GM19328 (cell line): Measurements from ENCODE around the gene CWC22.
A peak's percentile ranks its signal among the peaks of the same experiment; 100 is the strongest.
"Not testable (repeated sequence)": the region's sequence is repeated elsewhere in the genome, so short reads cannot be mapped to it uniquely, and the experiment has no call there.

Experiments used
- ATAC-seq: cut with Tn5 transposase; IDR thresholded peaks from one replicate; pipeline ENCODE4 v1.9.1; 2021; ENCODE audit warnings: mild to moderate bottlenecking, moderate library complexity; ENCODE audit not compliant: unreplicated experiment

CWC22 gene

DNA sequence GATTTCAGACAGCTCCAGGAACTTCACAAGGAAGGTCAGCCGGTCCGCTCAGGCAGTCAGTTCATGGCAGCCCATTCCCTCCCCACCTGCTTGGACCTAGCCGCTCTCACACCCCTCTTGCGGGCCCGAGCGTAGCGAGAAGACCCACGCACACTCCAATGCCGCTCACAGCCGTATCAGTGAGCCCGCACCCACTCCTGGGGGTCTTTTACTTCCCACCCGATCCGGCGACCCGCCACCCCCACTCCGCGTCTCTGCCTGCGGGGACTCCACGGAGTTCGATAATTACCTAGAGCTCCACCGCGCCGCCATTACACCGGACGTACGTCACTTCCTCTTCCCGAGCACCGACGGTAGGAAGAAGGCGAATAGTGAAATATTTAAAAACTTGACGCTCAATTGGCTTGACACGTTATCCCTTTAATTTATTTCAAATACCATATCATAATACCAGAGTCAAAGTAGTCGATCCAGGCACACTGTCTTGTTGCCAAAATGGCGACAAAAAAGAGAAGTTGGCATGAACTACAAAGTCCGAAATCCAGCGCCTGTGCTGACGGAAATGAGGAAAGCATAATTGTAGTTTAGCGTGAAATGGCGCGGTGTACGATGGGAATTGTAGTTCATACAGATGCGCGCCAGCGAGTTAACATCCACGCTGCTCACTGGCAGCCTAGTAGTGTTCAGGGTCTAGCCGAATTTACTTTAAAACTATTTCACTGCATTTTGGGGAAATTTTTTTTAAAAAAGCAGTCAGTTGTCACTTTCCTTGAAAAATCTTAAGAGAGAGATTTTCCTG is at the start of gene CWC22:
Gene CWC22 (minus strand): TSS at position 517 of the 799 bp plus-strand sequence. CDS start 13,956 bp downstream, outside the sequence.
- peak; percentile 97 for ATAC-seq

DNA sequence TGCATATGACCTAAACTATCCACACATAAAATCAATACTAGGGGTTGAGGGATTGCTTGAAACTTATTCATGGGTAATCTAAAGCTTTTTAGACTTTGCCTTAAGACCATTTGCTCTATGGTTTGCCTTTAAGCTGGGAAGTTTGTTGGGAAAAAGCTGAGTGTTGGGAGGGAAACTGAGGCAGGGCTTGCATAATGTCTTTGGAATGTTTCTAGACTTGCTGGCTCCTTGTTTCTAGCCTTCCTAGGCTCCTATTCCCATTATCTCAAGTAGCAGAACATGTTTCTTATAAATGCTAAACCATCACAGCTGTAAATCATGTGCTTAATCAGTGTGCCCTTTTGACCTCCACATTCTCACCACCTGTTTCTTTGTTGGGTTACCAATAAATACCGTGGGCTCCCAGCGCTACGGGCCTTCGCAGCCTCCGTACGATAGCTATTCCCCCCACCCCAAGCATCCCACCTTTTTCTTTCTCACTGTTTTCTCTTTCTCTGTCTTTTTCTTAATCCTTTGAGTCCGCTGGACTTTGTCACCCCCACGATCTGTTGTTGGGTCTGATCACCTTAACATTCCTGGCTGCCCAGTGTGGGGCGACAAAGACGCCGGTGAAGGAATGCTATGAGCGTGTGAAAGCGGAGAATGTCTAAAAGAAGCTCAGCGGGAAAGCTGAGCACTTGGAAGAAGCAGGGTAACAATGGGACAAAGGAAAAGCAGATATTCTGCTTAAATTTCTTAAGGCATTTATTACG is 49.4 kb upstream of the CWC22 start:
- ATAC-seq: no peak

DNA sequence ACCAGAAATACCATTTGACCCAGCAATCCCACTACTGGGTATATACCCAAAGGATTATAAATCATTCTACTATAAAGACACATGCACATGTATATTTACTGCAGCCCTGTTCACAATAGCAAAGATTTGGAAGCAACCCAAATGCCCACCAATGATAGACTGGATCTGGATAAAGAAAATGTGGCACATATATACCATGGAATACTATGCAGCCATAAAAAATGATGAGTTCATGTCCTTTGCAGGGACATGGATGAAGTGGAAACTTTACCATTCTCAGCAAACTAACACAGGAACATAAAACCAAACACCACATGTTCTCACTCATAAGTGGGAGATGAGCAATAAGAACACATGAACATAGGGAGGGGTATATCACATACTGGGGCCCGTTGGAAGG is 47.5 kb upstream of the CWC22 start:
- not testable (repeated sequence) for ATAC-seq

DNA sequence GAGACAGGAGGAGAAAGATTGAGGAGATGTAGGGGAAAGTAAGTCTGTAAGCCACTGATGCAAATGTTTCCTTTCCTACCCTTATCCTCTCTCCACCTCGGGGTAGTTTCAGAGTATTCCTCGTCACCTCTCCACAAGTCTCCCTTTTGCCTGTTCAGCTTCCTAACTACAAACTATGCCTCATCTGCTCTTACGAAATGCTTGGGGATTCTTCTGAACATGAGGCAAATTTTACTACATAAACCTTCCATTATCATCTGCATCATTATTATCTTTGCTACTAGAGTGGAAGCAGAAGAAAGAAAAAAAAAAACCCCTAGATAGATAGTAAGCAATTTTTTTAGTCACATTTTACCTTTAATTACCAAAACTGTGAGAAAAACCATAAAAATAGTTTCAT is 43.1 kb upstream of the CWC22 start:
- no peak for ATAC-seq

DNA sequence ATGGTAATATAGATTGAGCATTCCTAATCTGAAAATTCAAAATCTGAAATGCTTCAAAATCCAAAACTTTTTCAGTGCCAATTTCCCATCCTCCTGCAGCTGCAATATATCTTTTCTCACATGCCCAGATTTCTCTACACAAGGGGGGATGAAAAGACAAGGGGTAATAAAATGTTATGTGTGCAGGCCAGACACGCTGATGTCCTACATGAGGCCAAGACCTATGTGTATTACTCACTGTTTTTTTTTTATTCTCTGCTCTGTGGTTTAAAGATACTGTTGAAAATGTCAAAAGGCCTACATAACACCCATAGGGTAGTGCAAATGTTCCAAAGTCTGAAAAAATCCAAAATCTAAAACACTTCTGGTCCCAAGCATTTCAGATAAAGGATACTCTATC is 41.2 kb upstream of the CWC22 start:
- ATAC-seq: no peak

DNA sequence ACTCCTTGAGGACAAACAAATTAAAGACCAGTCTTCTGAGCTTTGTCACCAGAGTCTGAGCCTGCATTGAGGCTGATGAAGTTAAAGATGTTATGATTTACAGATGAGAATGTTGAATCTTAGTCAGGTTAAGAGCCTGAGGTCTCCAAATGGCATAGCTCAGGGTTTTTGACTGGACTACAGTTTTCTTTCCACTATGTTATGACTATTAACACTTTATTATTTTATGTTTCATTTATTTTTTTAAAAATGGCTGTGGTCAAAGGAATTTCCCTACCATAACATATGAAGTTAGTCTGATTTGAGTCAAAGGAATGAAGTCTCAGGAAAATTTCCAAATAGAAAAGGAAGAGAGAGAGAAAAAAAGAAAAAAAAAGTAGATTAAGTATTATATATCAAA is 39.7 kb upstream of the CWC22 start:
- ATAC-seq: no peak

DNA sequence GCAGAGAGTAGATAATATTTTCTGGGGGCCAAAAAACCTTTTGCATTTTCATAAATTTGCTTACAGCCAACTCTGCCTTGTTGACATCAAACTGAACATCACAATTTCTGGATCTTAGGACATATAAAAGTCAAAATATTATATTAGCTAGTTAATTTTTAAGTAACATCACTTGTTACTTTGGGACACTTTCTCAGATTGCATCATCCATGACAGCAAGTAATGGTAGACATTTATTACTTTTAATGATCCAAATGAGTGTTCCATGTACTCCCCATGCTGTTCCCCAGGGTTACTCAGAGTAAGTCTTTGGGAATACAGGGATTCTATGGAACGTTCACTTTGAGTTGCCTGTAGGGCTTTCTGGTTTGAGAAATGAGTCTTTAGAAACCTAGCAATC is 39.1 kb upstream of the CWC22 start:
- ATAC-seq: no peak

DNA sequence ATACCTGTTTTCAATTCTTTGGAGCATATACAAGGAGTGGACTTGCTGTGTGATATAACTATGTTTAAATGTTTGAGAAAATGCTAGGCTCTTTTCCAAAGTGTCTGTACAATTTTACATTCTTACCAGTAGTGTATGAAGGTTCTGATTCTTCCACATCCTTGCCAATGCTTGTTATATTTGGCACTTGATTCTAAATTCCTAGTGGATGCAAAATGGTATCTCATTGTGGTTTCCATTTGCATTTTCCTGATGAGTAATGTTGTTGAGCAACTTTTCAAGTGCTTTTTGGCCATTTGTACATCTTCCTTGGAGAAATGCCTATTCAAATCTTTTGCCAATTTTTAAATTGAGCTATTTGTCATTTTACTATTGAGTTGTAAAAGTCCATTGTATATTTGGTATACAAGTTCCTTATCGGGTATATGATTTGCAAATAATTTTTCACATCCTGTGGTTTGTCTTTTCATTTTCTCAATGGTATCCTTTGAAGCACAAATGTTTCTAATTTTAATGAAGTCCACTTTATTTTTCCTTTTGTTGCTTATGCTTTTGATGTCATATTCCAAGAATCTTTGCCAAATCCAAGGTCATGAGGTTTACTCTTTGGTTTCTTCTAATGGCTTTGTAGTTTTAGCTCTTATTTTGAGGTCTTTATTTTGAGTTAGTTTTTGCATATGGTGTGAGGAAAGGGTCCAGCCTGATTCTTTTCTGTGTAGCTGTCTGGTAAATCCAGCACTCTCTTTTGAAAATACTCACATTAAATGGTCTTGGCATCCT is 33.2 kb upstream of the CWC22 start:
- ATAC-seq: no peak

DNA sequence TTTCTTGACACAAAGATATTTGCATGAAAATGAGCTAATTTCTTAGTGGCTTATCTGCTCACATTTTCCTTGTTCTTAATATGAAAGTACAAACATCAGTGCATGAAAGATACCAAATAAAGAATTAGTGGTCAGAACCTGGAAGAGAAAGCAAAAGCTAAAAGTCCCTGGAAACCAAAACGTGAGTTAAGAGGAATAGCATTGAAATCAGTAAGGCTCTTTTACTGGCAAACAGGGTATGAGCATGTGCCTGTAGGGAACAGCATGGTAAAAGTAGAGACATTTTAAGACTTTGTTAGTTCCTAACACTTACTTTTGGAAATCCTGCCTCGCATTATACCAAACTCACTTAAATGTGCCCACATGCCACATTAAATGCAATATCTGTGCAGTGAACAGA is 31.9 kb upstream of the CWC22 start:
- ATAC-seq: no peak

DNA sequence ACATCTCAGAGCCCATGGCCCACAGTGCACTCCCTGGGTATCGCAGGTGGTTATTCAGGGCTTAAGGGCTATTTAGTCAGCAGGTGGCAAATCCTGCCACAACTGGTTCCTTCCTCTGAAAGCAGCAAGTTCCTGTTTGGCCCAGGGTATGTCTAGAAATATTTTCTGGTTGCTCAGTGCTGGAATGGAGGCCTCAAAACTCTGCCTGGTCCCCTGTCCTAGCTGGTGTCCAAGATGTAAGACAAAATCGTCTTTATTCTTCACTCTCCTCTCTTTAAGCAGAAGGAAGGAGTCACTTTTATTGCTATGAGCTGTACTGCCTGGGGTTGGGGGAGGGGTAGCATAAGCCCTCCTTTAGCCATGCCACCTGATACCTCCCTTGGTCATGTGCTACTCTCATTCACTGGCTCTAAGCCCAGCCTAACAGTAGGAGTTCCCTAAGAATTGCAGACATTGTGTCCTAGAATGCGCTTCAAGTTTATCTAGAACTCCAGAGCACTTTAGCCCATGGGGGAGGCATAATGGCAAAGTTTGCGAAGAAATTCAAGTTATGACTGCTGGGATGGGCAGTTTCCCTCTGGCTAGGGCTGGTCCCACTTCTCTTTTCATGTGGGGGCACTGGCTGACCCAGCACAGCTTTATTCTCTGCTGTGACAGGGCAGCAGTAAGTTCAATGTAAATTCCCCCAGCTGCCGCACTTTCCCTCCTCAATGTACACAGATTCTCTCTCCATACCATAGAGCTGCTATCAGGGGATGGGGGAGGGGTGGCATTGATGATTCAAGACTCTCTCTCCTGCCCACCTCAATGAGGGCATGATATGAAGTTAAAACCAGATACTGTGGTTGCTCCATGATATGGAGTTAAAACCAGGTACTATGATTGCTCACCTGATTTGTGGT is 27.1 kb upstream of the CWC22 start:
- ATAC-seq: no peak

DNA sequence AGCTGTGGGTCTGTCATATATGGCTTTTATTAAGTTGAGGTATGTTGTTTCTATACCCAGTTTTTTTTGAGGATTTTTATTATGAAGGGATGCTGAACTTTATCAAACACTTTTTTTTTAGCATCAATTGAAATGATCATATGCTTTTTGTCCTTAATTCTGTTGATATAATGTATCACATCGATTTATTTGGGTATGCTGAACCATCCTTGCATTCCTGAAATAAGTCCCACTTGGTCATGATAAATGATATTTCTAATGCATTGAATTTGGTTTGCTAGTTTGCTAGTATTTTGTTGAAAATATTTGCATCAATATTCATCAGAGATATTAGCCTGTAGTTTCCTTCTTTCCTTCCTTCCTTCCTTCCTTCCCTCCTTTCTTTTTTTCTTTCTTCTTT is 22.5 kb upstream of the CWC22 start:
- ATAC-seq: no peak

DNA sequence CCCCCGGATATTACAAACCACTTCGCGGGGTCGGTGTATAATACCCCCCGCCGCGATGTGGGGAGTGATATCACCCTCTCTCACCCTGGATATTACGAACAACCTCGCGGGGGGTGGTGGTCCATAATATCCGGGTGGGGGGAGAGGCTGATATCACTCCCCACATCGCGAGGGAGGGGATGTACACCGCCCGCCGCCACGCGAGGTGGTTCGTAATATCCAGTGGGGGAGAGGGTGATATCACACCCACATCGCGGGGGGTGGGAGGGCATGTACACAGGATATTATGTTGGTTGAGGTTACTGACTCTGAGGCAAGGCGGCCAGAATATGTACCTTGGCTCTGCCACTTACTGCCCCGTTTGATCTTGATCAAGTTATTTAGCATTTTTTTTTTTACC is 14.8 kb upstream of the CWC22 start:
- no peak for ATAC-seq

DNA sequence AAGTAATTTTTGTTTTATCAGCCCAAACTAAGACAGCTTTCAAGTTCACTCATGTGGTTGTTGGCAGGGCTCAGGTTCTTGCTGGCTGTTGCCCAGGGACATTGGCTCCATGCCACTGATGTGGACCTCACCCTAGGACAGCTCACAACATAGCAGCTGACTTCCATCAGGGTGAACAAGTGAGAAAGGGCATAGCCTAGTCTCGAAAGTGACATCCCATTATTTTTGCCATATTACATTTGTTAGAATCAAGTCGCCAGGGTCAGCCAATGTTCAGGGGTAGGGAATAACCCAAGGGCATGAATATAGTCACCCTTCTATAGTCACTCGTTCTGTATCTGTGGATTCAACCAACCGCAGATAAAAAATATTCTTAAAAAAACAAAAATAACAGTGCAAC is 10.7 kb upstream of the CWC22 start:
- ATAC-seq: no peak

DNA sequence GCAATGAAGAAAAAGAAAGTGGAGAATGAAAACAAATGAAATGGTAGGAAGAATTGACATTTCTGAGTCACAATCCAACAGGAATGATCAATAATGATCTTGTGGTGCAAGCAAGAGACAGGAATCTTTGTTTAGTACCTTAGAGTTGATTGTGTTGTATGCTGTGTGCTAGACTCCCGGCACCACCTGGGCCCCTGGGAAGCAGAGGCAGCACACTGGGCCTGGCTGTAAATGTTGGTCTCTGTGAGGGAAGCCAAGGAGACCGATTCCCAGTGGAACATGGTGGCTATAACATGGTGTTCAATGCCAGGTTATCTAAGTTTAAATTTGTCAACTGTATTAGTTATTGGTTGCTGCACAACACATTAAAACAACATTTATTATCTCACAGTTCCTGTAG is 9.8 kb upstream of the CWC22 start:
- ATAC-seq: no peak

DNA sequence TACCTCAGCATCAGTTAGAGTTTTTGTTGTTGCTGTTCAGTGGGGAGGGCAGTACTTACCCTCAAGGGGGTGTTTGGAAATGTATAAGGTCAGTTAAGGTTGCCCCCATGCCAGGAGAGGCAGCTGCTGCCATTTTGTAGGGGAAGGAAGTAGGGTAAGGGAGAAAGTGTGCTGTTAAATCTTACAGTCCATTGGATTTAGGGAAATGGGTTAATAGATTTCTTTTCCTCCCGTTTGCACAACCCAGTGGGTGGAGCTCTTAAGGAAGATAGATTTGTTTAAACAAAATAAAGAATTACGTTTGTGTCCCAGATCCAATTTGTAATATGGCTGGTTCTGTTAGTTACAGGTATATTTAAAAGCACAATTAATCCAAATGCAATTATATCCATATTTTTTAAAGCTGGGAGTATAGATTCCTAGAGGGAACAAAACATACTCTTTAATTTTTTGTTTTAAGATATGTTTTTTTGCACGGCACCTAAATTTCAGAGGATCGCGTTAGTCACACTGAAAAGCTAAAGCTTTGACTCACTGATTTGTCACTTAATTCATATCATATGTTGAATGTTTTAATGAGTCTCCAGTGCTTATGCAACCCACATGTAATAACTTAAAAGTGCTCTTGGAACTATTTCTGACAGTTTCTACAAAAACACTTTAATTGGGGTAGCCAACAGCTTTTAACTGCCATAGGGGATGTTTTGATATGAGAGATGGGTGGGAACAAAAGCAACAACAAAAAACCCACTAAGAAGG is 9.0 kb upstream of the CWC22 start:
- ATAC-seq: no peak

DNA sequence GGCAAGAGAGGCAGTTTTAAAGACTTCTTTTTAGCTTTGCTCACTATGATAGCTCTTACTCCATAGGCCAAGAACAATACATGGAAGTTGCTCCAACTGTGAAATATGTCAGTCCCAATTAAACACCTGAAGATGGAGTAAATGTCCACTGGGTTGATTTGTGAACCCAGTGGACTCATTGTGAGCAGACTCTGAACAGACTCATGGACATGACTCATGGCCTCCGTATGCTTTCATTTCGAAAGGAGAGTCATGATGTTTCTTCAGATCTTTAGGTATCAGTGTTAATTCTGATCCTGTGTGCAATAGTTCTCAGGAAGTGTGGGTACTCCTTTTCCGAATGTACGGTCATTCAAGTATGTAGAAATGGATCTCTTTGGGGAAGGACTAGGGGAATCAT is 5.4 kb upstream of the CWC22 start:
- no peak for ATAC-seq

DNA sequence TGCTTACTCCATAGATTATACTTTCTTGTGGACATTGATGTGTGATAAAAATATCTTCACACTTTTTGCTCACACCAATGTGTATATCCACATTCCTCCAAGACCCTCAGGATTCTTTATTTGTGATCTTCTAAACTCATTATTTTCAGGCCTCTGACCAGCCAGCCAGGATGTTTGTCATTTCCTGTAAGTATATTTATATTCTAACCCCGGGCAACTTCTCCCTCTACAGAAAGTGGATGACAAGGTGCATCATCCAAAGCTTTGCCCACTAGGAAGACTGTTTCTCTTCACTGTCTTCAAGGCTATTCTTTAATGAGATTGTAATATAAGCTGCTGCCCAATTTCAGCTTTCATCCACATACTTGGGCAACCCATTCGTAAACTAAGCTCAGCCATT is 3.6 kb upstream of the CWC22 start:
- ATAC-seq: no peak

DNA sequence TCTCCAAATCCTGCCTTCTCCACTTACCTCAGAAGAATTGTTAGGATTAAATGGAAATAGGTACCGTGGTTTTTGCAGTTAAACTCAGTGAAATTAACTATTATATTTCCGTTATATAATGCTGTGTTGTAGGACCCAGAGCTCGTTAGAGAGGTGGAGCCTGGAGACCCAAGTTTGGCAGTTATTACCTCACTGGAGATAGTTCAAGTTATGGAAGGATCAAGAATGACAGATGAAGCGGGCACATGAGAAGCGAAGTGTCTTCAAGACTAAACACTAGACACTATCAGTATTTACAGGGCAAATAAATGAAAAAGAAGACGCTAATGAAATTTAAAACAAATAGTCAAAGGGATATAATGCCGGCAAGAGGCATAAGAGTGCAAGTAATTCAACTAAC is 866 bp downstream of the CWC22 start:
- ATAC-seq: no peak

DNA sequence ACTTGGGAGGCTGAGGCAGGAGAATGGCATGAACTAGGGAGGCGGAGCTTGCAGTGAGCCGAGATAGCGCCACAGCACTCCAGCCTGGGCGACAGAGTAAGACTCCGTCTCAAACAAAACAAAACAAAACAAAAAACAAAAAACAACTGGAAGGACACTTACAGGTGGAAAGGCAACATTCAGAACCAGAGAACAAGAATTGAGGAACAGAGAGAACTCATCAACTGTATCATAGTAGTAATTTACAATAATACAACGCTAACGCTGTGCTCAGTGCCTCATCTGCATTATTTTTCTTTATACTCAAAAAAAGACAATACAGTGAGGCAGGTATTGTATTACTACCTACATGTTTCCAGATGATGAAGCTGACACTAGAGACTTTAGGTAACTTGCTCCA is 1.6 kb downstream of the CWC22 start:
- not testable (repeated sequence) for ATAC-seq

DNA sequence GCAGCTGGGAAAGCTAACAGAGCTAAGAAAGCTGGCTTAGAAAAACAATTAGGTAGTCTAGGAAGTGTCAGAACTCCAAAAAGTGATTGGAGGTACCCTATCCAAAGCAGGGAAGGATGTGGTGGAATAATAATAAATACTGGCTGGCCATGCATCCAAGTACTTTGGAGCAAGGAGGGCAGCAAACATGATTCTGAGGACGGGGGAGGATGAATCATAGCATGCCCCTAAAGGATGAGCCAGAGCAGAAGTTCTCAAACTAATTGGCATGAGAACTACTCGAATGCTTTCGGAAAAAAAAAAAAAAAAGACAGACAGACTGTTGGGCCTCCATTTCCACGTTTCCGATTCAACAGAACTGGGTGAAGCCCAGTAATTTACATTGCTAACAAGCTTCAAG is 2.4 kb downstream of the CWC22 start:
- ATAC-seq: no peak
